Measurements from ENCODE around the gene FKBP10. TPM values are rescaled to one million over a fixed set of nuclear protein-coding genes. Genes with fewer than 3 reads are reported as not detected.

The FKBP10 gene
- total RNA-seq, 1 donor from 2014 or later, result 567 TPM

GRCh38 chr17:41785091-41785858, 27.5 kb upstream of the FKBP10 start:
- Mint-ChIP-seq H3K4me3 (ENCODE audit: unreplicated experiment) (peak overlapping the region; percentile 57), H3K27ac (ENCODE audit: unreplicated experiment) (no peak overlapping the region), H3K36me3 (ENCODE audit: low read depth) (peaks cover 2% of the 10 kb centered on the region), H3K27me3 (ENCODE audit: low read depth) (no peaks in the 10 kb centered on the region), H3K4me1 (ENCODE audit: low read depth) (peaks cover 23% of the 10 kb centered on the region), H3K9me3 (ENCODE audit: low read depth) (no peaks in the 10 kb centered on the region)
- no peak for TF ChIP-seq CTCF (IDR thresholded peaks at IDR 0.05)
- no peak for DNase-seq (ENCODE audit: low spot score)

- no peaks in the 10 kb centered on the region for H3K9me3 Mint-ChIP-seq (ENCODE audit: low read depth)
- TF ChIP-seq CTCF (IDR thresholded peaks at IDR 0.05), result no peak
- H3K4me3 Mint-ChIP-seq (ENCODE audit: unreplicated experiment), result peak overlapping the region; percentile 57
- peaks cover 23% of the 10 kb centered on the region for H3K4me1 Mint-ChIP-seq (ENCODE audit: low read depth)
- H3K27me3 Mint-ChIP-seq (ENCODE audit: low read depth), result no peaks in the 10 kb centered on the region
- no peak overlapping the region for H3K27ac Mint-ChIP-seq (ENCODE audit: unreplicated experiment)
- no peak for DNase-seq (ENCODE audit: low spot score)
- H3K36me3 Mint-ChIP-seq (ENCODE audit: low read depth), result peaks cover 2% of the 10 kb centered on the region
Measured at GRCh38 chr17:41785859-41786226, 27.0 kb upstream of the FKBP10 start.

GRCh38 chr17:41786227-41787020, 26.4 kb upstream of the FKBP10 start, which contains the start of gene JUP:
TSS of gene JUP (minus strand) at chr17:41786711. CDS start at chr17:41771854, 14,857 bp downstream.
- peak; percentile 99 for DNase-seq (ENCODE audit: low spot score)
- peaks cover 22% of the 10 kb centered on the region for H3K4me1 Mint-ChIP-seq (ENCODE audit: low read depth)
- H3K36me3 Mint-ChIP-seq (ENCODE audit: low read depth), result peaks cover 2% of the 10 kb centered on the region
- no peaks in the 10 kb centered on the region for H3K27me3 Mint-ChIP-seq (ENCODE audit: low read depth)
- H3K4me3 Mint-ChIP-seq (ENCODE audit: unreplicated experiment), result peak within 1 kb of the TSS; percentile 57
- H3K27ac Mint-ChIP-seq (ENCODE audit: unreplicated experiment), result no peak within 1 kb of the TSS
- TF ChIP-seq CTCF (IDR thresholded peaks at IDR 0.05), result peak; percentile 87
- H3K9me3 Mint-ChIP-seq (ENCODE audit: low read depth), result no peaks in the 10 kb centered on the region

- Mint-ChIP-seq H3K36me3 (ENCODE audit: low read depth) (no peaks in the 10 kb centered on the region), H3K4me1 (ENCODE audit: low read depth) (peaks cover 19% of the 10 kb centered on the region), H3K4me3 (ENCODE audit: unreplicated experiment) (no peak overlapping the region), H3K9me3 (ENCODE audit: low read depth) (no peaks in the 10 kb centered on the region), H3K27me3 (ENCODE audit: low read depth) (no peaks in the 10 kb centered on the region), H3K27ac (ENCODE audit: unreplicated experiment) (no peak overlapping the region)
- no peak for TF ChIP-seq CTCF (IDR thresholded peaks at IDR 0.05)
- DNase-seq (ENCODE audit: low spot score), result no peak
Measured at GRCh38 chr17:41787021-41787418, 25.8 kb upstream of the FKBP10 start.
